NB4 (cell line): ENCODE data around the gene FUT8.

Source experiments
- POLR2A ChIP-seq: IDR thresholded peaks from 2 replicates; pipeline ENCODE4 v1.6.1; 2011; ENCODE audit warnings: mild to moderate bottlenecking; ENCODE audit not compliant: insufficient read length; ENCODE audit errors: extremely low read depth
- TF ChIP-seq, protein P1 (sequence below): IDR thresholded peaks from one replicate; pipeline ENCODE4 v1.5.1; 2012; ENCODE audit warnings: low read depth, low read length

DNA sequence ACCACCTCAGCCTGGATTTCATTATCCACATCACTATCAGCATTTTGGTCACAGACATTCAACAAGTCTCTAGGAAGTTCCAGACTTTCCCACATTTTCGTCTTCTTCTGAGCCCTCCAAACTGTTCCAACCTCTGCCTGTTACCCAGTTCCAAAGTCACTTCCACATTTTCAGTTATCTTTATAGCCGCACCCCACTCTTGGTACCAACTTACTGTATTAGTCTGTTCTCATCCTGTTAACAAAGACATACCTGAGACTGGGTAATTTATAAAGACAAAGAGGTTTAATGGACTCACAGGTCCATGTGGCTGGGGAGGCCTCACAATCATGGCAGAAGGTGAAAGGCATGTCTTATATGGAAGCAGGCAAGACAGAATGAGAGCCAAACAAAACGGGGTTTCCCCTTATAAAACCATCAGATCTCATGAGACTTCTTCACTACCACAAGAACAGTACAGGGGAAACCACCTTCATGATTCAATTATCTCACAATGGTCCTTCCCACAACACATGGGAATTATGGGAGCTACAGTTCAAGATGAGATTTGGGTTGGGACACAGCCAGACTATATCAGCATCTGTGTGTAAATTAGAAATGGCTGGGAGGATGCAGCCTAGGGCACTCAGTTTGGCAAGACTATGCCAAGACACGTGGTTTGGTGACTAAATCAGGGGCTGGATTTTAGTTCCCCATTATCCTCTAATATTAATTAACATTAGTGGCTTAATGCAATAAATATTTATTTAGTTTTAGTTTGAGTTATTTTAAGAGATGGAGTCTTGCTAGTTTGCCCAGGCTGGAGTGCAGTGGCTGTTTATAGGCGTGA, 16.2 kb upstream of the FUT8 start:
- TF ChIP-seq POLR2A = no peak
- TF ChIP-seq, protein P1, sequence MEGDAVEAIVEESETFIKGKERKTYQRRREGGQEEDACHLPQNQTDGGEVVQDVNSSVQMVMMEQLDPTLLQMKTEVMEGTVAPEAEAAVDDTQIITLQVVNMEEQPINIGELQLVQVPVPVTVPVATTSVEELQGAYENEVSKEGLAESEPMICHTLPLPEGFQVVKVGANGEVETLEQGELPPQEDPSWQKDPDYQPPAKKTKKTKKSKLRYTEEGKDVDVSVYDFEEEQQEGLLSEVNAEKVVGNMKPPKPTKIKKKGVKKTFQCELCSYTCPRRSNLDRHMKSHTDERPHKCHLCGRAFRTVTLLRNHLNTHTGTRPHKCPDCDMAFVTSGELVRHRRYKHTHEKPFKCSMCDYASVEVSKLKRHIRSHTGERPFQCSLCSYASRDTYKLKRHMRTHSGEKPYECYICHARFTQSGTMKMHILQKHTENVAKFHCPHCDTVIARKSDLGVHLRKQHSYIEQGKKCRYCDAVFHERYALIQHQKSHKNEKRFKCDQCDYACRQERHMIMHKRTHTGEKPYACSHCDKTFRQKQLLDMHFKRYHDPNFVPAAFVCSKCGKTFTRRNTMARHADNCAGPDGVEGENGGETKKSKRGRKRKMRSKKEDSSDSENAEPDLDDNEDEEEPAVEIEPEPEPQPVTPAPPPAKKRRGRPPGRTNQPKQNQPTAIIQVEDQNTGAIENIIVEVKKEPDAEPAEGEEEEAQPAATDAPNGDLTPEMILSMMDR = no peak
